Left hindlimb (tissue), 1 donor: ENCODE data around the gene GALM.
"Not testable (repeated sequence)": the region's sequence is repeated elsewhere in the genome, so short reads cannot be mapped to it uniquely, and the experiment has no call there.

Experiments used
- DNase-seq: peaks from one replicate; pipeline ENCODE4 v3.0.0-alpha.2; 2018

GALM gene

DNA sequence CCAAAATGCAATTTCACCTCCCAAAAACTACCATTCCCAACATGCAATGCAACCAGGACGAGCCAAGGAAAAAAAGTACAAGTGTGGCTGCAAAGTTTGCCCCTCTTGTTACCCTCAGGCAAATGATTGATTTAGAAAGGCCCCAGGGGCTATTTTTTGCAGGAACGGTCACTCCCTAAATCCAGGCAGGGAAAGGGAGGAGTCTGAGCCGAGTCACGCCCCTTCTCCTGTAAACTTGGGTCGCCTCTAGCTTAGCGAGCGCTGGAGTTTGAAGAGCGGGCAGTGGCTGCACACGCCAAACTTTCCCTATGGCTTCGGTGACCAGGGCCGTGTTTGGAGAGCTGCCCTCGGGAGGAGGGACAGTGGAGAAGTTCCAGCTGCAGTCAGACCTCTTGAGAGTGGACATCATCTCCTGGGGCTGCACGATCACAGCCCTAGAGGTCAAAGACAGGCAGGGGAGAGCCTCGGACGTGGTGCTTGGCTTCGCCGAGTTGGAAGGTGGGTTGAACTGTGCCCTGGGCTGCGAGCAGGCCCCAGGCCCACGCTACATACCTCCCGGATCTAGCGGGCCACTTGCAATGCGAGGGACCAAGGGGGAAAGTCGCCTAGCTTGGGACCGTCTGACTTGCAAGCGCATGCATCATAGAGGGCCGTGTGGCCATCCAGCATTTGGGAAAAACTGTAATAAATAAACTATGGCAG is at the start of gene GALM:
Gene GALM, plus strand, starts transcription at position 261 of the 702 bp plus-strand sequence. Its CDS starts 48 bp downstream, at position 309.
- DNase-seq: peak; percentile 93

GRCh38 chr2:38617301-38617700 is 48.6 kb upstream of the GALM start:
- no peak for DNase-seq

DNA sequence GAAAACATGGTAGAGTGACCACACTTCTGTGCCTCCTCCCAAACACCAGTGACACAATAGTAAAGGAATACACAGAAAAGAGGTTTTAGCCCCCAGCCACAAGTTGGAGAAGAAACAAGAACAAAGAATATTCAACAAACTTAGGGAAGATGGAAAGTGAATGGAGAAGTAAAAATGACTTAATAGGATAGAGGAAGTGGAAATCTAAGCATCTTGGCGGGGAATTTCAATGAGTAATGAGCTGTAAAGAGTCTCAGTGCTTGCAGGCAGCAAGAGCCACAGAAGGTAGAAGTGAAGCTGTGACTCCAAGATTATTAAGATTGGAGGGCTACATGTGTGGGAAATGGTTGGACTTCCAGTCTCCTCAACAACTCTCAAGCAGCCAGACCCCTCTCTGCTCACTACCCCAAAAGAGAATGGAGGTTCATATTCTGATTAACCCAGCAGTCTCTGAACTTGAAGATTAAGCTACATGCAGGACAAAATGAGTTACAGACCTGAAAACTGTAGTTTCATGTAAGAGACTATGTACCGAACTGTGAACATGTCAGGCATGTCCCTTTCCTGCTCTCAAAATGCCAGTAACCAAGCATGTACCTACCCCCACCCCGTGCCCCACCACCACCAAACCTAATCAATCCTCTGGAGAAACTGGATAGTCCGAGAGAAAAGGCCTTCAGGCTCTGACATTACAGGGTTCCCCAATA is 46.3 kb upstream of the GALM start:
- no peak for DNase-seq

GRCh38 chr2:38620282-38620977 is 45.5 kb upstream of the GALM start:
- no peak for DNase-seq

DNA sequence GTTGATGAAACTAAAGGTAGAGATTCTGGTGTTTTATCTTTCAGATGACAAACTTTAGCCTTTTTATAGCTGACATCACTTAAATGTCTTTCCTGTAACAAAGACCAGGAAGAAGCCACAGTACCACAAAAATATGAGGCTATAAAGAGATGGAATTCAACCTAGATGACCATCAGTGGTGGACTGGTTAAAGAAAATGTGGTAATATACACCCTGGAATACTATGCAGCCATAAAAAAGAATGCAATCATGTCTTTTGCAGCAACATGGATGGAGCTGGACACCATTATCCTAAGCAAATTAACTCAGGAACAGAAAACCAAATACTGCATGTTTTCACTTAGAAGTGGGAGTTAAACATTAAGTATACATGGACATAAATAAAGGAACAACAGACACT is 44.9 kb upstream of the GALM start:
- no peak for DNase-seq

GRCh38 chr2:38622210-38622609 is 43.7 kb upstream of the GALM start:
- DNase-seq: no peak

GRCh38 chr2:38626326-38627035 is 39.4 kb upstream of the GALM start:
- no peak for DNase-seq

DNA sequence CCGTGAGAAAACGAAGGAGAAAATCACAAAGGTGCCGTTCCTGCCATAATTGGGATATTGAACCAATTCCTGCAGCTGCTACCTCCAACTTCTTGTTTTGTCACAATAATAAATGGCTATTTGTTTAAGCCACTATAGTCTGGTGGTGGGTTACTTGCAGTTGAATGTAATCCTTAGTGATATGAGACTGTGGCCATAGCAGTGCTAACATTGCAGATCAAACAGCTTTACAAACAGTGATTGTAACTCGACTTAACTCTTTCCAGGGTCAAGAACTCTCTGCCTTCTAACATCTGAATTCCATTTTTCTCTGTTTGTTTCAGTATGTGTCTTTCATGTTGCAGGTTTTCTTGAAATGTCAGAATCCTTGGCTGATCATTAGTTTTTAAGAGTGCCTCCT is 38.5 kb upstream of the GALM start:
- DNase-seq: no peak

DNA sequence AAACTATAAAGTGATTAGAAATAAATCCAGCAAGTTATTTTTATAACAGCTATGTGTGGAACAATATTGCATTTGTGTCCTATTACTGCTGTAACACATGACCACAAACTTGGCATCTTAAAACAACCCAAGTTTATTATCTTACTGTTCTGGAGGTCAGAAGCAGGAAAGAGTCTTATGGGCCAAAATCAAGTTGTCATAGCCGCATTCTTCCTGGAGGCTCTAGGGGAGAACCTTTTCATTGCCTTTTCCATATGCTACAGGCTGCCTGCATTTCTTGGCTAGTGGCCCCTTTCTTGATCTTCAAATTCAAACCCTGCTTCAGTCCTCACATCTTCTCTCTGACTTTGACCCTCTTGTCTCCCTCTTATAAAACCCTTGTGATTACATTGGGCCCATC is 36.2 kb upstream of the GALM start:
- no peak for DNase-seq

- DNase-seq: no peak
Measured at GRCh38 chr2:38631976-38632375, 33.9 kb upstream of the GALM start.

GRCh38 chr2:38632980-38633379 is 32.9 kb upstream of the GALM start:
- DNase-seq: no peak

DNA sequence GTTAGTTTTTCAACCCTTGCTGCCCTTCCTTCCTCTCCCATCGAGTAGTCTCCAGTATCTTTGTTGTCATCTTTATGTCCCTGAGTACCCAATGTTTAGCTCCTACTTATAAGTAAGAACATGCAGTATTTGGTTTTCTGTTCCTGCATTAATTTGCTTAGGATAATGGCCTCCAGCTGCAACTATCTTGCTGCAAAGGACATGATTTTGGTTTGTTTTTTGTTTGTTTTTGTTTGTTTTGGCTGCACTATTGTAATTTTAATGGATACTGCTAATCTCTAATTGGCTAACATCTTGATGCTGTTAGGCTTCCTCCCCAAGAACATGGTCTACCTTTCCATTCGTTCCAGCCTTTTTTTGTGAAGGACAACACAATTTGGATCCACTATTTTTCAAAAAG is 32.0 kb upstream of the GALM start:
- no peak for DNase-seq

GRCh38 chr2:38634684-38635083 is 31.2 kb upstream of the GALM start:
- DNase-seq: no peak

DNA sequence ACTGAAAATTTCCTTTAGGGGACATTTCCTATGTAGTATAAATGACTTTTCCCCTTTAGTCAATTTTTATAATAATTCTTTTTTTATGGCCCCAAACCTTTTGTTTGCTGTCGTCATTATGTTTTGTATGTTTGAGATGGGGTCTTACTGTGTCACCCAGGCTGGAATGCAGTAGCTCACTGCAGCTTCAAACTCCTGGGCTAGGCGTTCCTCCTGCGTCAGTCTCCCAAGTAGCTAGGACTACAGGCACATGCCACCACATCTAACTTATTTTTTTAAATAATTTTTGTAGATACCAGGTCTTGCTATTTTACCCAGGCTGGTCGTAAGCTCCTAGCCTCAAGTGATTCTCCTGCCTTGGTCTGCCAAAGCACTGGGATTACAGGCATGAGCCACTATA is 30.8 kb upstream of the GALM start:
- no peak for DNase-seq

- DNase-seq: no peak
Measured at GRCh38 chr2:38636069-38636468, 29.8 kb upstream of the GALM start.

DNA sequence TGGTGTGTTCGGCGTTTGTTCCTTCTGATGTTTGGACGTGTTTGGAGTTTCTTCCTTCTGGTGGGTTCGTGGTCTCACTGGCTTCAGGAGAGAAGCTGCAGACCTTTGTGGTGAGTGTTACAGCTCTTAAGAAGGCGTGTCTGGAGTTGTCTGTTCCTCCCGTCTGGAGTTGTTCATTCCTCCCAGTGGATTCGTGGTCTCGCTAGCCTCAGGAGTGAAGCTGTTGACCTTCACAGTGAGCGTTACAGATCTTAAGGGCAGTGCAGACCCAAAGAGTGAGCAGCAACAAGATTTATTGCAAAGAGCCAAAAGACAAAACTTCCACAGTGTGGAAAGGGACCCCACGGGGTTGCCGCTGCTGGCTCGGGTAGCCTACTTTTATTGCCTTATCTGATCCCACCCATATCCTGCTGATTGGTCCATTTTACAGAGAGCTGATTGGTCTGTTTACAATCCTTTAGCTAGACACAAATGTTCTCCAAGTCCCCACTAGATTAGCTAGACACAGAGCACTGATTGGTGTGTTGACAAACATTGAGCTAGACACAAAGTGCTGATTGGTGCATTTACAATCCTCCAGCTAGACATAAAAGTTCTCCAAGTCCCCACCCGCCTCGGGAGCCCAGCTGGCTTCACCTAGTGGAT is 23.4 kb upstream of the GALM start:
- not testable (repeated sequence) for DNase-seq

DNA sequence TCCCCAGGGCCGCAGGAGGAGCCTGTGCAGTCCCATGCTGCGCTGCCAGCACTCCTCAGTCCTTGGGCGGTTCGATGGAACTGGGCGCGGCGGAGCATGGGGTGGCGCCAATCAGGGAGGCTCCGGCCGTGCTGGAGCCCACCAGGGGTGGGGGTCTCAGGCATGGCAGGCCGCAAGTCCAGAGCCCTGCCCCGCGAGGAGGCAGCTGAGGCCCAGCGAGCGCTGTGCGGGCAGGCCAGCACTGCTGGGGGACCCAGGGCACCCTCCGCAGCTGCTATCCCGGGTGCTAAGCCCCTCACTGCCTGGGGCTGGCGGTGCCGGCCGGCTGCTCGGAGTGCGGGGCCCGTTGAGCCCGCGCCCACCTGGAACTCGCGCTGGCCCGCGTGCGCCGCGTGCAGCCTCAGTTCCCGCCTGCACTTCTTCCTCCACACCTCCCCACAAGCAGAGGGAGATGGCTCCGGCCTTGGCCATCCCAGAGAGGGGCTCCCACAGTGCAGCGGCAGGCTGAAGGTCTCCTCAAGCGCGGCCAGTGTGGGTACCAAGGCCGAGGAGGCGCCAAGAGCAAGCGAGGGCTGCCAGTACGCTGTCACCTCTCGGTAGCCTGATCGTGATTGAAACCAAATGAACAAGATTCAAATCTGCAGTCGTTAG is 22.8 kb upstream of the GALM start:
- DNase-seq: no peak

DNA sequence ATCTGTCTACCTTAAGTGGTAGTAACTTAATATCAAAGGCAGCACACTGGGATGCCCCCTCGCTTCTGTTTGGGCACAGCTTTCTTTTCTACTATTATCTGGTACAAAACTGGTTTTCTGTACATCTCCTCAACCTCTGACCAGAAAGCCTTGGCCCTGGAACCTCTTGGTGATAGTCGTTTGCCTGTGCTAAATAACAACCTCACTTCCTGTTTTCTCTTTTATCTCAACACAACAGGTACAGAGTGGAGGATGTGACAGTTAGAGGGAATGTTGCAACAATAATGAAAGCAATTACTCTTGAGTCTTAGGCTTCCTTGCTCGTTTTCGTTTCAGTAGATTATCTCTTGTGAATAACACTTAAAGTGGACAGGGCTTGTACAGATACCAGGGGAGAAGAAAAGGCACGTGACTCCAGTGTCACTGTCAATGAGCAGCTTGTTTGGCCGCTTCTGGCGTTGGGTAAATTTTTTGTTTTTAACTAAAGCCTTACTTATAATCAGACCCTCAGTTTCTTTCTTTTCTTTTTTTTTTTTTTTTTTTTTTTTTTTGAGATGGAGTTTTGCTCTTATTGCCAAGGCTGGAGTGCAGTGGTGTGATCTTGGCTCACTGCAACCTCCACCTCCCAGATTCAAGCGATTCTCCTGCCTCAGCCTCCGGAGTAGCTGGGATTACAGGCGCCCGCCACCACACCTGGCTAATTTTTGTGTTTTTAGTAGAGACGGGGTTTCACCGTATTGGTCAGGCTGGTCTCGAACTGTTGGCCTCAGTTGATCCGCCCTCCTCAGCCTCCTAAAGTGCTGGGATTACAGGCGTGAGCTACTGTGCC is 22.0 kb upstream of the GALM start:
- DNase-seq: not testable (repeated sequence)

DNA sequence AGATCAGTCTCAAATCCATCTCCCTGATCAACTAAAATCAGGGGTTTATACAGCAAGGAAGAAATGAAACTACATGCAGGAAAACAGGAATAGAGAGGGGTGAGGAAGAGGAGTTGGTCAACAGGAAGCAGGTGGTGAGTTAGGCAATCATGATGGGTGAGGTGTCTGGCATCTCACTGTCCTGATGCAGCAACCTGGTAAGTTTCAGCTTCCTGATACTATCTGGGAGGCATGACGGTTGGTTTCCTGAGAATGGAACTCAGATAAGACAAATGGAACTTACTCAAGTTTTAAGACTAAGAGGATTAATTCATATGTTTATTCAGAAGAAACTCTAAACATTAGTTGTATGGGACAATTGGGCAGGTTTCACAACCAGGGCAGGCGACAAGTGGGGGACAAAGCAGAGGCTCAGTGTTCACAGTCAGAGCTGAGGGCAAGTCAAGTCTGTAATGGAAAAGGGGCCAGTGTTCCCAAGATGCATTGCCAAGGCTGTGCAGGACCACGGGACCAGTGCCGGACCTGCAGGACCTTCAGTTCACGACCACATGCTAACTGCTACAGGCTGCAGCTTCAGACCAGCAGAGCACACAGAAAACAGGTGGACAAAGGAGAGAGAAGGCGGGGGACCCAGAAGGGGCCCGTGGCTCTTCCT is 17.7 kb upstream of the GALM start:
- no peak for DNase-seq

- no peak for DNase-seq
Measured at GRCh38 chr2:38649176-38649728, 16.7 kb upstream of the GALM start.
